ENCODE data around the gene FARSA.
"Not testable (repeated sequence)": the region's sequence is repeated elsewhere in the genome, so short reads cannot be mapped to it uniquely, and the experiment has no call there.

FARSA gene

DNA sequence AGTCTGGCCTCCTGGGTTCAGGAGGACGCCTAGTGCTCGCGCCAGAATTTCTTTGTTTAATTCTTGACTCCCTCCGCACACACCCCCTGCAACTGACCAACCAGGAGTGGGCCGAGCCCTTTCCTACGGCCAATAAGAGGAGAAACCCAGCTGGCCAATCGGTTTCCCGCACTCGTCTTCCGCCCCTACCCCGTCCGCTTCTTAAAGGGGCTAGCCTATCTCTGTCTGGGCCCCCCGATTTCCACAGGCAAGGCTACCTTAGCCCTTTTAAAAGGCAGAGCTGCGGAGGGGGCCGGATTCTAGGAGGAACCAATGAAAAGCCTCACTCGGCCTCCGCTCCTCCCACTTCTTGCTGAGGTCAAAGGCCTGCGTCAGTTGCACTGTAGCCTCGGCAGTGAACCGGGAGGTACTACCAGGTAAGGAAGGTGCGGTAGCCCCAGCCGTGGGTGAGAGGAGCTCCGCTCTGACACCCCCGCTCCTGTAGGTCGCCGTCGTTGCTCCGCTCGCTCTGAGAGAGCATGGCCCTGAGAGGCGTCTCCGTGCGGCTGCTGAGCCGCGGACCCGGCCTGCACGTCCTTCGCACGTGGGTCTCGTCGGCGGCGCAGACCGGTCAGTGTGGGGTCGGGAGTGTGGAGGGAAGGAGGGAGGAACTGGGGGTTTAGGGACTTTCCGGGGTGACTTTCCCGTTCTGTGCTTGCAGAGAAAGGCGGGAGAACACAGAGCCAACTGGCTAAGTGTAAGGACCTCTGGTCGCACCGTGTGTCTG lies 42.5 kb downstream of the FARSA start, which contains the start of gene GCDH:
TSS of gene GCDH (plus strand) at position 374 of the 766 bp plus-strand sequence. CDS start at position 519, 145 bp downstream.
- peak; percentile 99 for DNase-seq (ENCODE audit: low spot score)

- DNase-seq (ENCODE audit: low spot score): not testable (repeated sequence)
These were observed 43.2 kb downstream of the FARSA start for GRCh38 chr19:12890299-12890786.

DNA sequence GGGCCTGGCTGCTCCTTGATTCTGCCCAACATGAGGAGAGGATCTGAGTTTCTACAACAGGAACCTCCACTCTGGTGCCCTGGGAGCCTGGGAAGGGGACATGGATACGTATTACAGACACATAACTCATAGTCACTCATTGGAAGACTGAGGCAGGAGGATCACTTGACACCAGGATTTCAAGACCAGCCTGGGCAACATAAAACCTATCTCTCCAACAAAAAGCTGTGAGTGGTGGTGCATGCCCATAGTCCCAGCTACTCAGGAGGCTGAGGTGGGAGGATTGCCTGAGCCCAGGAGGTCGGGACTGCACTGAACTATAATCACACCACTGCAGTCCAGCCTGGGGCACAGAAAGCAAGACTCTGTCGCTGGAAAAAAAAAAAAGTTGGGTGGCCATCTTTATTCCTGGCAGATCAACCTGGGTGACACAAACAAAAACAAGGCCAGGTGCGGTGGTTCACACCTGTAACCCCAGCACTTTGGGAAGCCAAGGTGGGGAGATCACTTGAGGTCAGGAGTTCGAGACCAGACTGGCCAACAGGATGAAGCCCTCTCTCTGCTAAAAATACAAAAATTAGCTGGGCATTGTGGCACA lies 45.4 kb downstream of the FARSA start:
- DNase-seq (ENCODE audit: low spot score): peak; percentile 47

DNA sequence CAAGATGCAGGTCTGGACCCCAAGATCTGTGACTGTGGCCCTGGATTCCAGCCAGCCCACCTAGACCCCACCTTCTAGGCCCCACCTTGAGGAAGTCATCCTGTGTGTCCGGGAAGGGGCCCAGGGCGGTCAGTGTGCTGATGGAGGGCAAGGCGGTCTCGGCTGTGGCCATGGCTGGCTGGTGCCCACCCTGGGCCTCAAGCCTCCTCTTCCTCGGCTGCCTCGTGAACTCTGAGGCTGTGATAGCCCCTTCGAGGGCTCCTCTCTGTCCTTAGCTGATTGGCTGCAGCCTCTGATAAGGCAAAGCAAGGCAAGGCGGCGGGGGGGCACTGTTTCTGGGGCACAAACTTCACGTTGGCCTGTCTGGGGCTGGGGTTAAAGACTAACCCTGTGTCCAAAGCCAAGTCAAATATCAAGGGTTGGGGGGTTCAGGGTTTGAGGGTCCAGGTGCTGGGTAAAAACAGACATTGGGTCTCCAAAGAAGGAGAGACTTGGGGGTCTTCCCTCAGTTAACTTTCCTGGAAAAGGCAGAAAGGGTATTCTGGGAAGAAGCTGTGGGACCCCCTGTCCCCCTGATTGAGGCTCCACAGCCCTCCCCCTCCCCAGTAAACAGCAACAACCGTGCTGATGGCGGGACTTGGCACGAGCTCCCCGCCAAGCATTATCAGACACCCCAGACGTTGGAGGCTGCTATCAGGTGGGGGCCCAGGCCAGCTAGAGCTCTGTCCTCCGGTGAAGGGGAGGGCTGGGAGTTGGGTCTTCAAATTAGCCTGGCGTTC lies 46.4 kb downstream of the FARSA start, which contains the start of gene KLF1:
TSS of gene KLF1 (minus strand) at position 233 of the 779 bp plus-strand sequence. CDS start at position 172, 61 bp downstream.
- DNase-seq (ENCODE audit: low spot score): peak; percentile 93

GRCh38 chr19:12886651-12886968 lies 46.9 kb downstream of the FARSA start:
- DNase-seq (ENCODE audit: low spot score): peak; percentile 57

DNA sequence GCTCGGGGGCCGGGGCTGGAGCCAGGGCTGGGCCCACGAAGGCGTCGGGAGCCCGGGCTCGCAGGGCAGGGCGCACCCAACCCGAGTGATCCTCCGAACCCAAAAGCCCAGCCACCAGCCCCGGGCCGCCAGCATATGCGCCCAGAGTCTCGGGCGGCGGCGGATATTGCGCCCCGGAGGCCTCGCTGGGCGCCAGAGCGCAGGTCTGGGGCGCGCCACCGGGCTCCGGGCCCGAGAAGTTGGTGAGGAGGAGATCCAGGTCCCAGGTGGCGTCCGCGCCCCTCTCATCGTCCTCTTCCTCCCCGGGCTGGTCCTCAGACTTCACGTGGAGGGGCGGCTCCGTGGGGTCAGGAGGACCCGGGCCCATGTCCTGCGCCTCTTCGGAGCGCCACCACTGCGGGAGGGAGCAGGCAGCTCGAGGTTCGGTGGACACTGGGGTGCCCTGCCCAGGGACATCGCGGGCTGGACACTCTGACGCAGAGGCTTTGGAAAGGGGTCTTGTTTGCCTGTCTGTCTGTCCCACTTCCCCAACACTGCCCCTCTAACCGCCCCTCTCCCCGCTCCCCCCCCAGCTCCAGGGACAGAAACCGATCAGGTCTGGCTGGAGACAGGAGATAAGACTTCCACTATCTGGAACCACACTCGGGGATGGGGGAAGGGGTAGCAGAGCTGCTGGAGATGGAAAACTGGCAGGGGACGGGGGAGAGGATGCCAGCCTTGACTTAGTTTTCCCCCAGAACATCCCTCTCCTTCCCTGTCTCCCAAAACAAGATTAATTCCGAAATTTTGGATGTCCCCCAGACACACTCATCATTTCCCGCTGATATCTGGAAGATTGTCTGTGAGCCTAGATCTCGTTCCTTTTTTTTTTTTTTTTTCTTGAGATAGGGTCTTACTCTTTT lies 47.5 kb downstream of the FARSA start:
- peak; percentile 83 for DNase-seq (ENCODE audit: low spot score)

DNA sequence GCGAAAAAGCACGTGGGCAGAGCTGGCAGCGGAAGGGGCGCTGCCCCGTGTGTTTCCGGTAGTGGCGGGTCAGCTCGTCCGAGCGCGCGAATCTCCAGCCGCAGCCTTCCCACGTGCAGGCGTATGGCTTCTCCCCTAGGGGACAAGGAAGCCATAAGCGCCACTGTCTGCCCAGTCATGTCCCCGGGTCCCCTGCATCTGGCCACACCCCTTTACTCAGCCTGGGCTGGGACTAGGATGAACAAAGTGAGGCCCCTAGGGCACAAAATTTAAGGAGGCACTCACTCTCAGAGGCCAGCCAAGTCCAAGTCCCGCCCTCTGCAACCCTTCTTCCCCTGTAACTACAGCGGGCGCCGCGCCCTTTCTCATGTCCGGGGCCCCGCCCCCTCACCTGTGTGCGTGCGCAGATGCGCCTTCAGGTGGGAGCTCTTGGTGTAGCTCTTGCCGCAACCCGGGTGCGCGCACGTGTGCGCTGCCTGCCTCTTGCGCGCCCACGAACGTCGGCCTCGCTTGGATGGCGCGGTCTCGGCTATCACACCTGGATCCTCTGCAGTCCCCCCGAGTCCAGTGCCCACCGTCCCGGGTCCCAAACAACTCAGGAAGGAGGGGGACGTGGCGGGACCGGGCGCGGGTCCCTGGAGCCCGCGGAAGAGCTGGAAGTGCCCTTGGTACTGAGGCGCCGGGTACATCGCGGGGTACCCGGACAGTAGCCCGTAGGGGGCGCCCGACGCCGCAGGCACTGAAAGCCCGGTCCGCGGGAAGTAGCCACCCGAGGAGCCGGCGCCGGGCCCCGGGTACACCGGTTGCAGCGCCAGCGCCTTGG lies 48.4 kb downstream of the FARSA start:
- peak; percentile 90 for DNase-seq (ENCODE audit: low spot score)

GRCh38 chr19:12884627-12884925 lies 48.9 kb downstream of the FARSA start:
- no peak for DNase-seq (ENCODE audit: low spot score)

DNA sequence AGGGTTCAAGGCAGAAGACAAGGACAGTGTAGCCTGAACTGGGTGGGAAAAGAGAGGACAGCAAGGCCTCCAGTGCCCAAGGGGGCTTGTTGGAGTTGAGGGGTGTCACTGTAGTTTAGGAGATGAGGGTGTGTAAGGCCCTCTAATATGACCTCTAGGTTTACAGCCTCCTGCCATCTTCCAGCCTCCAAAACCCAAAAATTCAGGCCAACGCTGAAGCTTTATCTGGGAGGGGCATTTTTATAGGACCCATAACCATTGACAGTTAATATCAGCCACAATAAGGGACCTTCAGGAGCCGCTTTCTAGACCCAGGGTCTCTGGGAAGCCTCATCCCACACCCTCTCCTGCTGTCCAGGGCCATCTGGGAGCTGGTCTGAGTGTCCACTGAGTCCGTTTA lies 49.3 kb downstream of the FARSA start:
- no peak for DNase-seq (ENCODE audit: low spot score)

GRCh38 chr19:12882589-12882988 lies 50.9 kb downstream of the FARSA start:
- no peak for DNase-seq (ENCODE audit: low spot score)

GRCh38 chr19:12881172-12881808 lies 52.2 kb downstream of the FARSA start, which contains the start of gene DNASE2:
TSS of gene DNASE2 (minus strand) at chr19:12881449. CDS start at chr19:12881375, 74 bp downstream.
- peak; percentile 96 for DNase-seq (ENCODE audit: low spot score)

GRCh38 chr19:12880551-12881171 lies 52.9 kb downstream of the FARSA start:
- DNase-seq (ENCODE audit: low spot score): peak; percentile 25

- DNase-seq (ENCODE audit: low spot score): no peak
These were observed 58.4 kb downstream of the FARSA start for GRCh38 chr19:12875086-12875485.

DNA sequence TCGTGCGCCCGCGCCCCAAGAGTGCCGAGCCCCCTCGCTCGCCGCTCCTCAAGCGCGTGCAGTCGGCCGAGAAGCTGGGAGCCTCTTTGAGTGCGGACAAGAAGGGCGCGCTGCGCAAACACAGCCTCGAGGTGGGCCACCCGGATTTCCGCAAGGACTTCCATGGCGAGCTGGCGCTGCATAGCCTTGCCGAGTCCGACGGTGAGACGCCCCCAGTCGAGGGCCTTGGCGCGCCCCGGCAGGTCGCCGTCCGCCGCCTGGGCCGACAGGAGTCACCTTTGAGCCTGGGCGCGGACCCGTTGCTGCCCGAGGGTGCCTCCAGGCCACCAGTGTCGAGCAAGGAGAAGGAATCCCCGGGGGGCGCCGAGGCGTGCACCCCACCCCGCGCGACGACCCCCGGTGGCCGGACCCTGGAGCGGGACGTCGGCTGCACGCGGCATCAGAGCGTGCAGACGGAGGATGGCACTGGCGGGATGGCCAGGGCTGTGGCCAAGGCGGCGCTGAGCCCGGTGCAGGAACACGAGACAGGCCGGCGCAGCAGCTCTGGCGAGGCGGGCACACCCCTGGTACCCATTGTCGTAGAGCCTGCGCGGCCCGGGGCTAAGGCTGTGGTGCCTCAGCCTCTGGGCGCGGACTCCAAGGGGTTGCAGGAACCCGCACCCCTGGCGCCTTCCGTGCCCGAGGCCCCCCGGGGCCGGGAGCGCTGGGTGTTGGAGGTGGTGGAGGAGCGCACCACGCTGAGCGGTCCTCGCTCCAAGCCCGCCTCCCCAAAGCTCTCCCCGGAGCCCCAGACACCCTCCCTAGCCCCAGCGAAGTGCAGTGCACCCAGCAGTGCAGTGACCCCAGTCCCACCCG lies 59.4 kb downstream of the FARSA start:
- DNase-seq (ENCODE audit: low spot score): no peak

DNA sequence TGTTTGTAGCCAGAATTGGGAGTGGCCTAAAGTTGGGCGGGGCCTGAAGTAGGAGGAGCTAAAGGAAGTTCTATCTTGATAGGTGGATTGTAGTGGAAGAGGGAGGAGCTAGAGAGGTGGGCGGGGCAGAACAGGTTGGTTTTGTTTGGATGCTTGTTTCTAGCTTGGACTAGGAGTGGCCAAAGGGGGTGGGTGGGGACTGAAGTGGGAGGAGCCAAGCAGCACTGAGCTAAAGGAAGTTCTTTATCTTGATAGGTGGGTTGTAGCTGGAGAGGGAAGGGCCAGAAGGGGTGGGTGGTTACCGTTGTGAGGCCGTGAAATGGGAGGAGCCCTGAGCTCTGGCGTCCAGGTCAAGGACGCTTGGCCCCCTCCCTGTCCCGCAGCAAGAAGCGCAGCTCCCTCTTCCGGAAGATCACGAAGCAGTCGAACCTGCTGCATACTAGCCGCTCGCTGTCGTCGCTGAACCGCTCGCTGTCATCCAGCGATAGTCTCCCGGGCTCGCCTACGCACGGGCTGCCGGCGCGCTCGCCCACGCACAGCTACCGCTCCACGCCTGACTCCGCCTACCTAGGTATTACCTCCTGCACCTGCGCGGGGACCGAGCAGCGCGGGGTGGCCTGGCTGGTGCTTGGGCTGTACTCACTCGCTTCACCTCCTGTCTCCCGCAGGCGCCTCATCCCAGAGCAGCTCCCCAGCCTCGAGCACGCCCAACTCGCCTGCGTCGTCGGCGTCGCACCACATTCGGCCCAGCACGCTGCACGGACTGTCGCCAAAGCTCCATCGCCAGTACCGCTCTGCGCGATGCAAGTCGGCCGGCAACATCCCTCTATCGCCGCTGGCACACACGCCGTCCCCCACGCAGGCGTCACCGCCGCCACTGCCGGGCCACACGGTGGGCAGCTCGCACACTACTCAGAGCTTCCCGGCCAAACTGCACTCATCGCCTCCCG lies 60.3 kb downstream of the FARSA start:
- DNase-seq (ENCODE audit: low spot score): peak; percentile 78
